ENCODE measurements around the gene ECE1.

Gene ECE1

DNA sequence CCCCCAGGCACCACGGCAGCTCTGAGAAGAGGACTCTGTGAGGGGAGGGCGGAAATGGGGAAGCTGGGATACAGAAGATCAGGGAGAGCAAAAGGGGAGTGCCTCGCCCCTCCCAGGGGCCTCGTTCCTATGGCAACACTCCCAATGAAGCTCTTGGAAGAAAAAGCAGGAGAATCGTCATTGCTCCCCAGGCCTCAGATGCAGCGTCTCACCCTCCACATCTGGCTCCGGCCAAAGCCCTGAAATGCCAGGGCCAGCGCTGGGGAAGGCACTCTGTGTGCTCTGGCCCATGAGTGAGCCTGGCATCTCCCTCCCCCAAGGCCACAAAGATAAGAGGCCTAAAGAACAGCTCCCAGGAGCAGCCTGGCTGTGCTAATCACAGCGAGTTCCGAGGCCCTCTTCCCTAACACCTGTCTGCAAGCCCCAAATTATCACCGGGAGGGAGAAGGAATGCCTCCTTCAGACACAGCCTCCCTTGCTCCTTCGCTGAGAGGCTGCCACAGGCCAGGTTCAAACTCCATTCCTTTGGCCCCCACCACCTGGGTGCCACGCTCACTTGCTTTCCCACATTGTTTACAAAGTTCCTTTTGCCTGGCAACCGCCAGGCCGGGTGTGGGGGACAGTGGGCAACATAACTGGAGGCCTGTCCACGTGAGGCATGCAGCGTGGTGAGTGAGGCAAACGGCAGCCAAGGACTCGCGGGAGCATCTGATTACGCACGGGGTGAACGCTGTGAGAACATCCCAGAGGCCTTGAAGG, 27.8 kb downstream of the ECE1 start:
- H3K4me3 ChIP-seq: no peak overlapping the region

DNA sequence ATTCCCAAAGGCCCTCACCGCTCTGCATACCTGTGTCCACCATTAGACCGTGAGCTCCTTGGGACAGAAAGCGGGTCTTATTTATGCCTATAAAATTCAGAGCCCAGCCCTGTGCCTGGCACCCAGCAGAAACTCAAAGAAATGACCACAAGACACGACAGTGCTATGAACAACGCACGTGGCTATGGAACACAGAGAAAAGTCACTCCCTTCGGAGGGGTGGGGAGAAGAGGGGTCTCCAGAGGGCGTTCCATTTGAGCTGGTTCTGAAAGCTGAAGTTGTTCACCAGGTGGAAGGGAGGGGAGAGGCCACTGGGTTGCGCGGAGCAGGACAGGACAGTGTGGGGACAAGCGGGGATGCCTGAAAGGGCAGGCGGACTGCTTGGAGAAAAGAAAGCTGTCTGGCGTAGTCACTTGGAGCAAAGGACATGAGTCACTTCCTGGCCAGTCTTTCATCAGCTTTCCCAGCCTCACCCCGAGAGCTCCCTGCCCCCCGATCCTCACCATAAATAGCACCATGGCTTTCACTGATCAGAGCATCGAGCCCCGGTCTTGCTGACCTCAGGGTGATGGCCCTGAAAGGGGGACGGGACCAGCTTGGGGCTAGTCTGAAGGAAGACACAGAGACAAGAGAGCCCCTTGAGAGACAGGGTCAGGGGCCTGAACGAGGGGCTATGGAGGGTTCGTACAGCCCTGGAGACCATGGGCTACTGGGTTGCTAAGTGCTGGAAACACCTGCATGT, 28.5 kb downstream of the ECE1 start:
- Histone ChIP-seq H3K27ac (peak overlapping the region in 20 of 21 experiments; percentile 3 to 91 (median 76)), H3K4me3 (no peak overlapping the region)

More for the DNA sequence above, 27.8 kb downstream of the ECE1 start:
- peak overlapping the region; percentile 3 to 91 (median 76) for H3K27ac ChIP-seq

DNA sequence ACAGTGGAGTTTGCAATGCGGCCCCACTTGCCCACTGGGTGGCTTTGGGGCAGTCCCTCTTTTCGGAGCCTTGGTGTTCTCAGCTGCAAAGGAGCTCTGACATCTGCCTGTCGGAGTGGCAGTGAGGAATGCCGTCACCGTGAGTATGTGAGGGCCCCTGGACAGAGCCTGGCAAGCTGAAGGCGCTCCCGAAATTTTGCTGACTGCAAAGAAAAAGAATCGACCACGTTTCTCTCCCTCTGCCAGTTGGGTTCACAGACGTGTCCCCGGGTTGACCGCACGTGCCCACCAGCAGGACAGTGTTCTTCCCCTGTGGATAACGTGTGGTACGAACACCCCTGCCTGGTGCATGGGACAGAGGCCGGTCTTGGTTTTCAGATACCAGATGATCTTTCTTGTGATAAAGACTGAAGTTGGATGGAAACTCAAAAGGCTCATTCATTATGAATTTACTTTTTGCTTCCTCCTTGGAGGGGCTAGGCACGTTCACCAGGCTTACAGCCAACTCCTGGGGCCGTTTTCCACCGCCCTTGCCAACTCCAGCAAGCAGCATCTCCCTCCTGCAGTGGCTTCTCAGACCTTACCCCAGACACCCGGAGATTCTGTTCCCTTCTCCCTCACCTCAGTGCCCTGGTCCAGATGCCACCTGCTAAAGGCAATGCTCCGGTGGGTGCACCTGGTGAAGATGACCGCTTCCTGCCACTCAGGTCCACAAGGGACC, 29.7 kb downstream of the ECE1 start:
- peak overlapping the region in 13 of 21 experiments; percentile 63 to 91 (median 82) for H3K27ac ChIP-seq
- no peak overlapping the region for H3K4me3 ChIP-seq

DNA sequence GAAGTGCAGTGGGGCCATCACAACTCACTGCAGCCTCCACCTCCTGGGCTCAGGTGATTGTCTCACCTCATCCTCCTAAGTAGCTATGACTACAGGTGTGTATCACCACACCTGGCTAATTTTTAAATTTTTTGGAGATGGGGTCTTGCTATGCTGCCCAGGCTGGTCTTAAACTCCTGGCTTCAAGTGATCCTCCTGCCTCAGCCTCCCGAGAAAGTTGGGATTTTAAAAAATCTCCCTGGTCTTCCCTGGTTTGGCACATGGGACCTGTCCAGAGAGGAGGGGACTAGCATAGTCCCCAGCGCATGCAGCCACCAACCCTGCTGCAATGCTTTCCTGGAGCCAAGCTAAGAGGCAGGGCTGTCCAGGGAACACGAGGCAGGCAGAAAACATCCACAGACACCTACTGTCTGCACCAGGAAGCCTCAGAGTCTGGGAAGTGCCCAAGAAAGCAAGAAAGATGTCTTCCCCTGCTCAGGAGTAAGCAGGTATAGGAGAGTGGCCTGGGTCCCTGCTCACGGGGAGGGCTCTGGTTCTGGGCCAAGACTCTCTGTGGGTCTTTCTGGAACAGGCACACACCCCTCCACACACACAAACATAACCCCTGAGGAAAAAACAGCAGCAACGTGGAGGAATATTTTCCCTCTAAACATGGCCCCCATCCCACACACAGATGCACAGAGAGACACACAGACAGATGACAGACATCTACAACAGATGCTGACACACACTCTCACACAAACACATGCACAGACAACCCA, 30.8 kb downstream of the ECE1 start:
- Histone ChIP-seq H3K4me3 (no peak overlapping the region), H3K27ac (peak overlapping the region in 8 of 21 experiments; percentile 6 to 91 (median 44))

DNA sequence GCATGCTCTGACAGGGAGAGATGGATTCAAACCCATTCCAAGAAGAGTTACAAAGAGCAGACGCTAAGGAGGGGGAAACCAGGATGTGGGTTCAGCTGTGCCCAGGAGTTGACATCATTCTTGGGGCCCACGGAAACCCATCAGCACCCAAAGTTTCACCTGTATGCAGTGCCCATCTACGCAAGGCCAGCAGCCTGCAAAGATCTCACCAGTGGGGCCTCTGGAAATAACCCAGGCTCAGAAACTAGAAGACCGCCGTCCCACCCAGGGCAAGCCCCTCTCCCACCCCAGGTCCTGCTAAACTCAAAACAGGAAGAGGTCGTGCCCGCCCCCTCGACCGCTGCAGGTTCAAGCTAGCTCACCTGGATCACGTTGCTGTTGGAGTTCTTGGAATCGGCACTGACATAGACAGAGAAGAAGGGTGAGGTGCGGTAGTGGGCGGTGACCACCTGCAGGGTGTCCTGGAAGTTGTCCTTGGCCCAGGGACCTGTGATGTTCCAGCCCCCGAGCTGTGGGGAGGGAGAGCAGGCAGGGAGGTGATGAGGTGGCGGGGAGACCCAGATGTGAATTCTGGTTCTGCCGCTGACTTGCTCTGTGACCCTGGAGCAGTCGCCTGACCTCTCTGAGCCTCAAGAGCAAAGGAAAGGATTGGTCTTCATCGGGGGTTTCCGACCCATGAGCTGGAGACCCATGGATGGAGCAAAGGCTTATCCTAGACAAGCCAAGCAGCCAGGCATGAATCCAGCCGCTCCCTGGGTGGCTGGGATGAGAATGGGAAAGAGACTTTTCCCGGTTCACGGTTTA, 31.7 kb downstream of the ECE1 start:
- Histone ChIP-seq H3K27ac (peak overlapping the region in 13 of 21 experiments; percentile 6 to 85 (median 54)), H3K4me3 (no peak overlapping the region)

DNA sequence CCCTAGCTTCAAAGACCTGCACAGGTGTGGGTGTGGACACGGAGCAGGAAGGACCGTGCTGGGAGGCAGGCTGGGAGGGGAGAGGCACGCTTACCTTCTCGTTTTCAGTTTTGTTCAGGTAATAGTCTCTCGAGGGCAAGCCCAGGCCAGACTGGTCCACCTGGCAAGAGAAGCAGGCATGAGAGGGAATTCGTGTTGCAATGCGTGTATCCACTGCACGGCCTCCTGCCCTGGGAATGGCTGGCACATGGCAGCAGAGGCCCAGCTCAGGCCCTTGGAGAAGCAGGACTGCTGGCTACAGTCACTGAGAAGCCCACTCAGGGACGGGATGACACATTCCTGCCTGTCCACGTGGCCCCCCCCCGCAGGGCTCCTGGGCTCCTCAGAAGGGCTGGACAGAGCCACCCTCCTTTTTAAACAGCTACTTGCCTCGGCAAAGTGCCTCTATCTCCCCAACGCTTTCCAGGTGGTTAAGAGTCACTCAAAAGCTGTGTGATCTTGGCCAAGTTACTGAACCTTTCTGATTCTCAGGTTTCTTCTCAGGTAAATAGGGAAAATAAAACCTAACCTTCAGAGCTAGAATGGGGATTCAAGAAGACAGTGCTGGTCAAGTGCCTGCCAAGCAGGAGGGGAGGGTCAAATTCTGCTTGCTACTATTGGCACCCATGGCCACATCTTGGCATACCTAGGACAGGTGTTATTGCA, 32.7 kb downstream of the ECE1 start:
- H3K27ac ChIP-seq: peak overlapping the region in 15 of 21 experiments; percentile 6 to 85 (median 54)

DNA sequence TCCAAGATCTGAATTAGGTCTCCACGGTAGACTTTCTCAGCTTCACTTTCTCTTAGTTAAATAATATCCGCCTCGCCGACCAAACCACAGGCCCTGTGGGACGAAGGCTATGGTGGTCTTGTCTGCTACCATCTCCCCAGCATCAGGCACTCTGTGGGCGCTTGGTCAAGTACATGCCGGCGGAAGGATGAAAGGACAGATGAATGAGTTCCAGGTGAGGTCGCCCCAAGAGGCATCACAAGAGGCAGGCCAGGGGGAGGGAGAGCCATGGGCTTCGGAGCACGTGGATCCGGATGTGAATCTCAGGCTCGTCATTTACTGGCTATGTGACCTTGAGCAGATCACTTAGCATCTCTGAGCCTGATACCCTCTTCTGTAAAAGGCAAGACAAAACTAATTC, 33.5 kb downstream of the ECE1 start:
- Histone ChIP-seq H3K27ac (peak overlapping the region in 4 of 21 experiments; percentile 52 to 85 (median 60)), H3K4me3 (no peak overlapping the region)

More for the DNA sequence above, 32.7 kb downstream of the ECE1 start:
- no peak overlapping the region for H3K4me3 ChIP-seq

DNA sequence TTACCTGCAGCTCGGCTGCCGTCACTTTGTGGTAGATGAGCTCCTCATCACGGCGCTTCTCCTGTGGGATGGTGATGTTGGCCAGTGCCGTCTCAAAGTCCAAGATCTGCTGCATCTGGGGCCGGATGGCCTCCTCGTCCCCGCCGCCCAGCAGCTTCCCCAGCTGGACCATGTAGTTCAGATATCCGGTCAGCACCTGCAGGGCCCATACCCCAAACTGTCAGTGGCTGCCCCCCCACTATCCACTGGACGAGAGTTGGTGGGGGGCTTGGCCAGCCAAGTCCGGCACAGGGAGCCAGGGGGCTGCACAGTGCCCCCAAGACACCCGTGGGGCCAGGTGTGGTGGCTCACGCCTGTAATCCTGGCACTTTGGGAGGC, 34.3 kb downstream of the ECE1 start:
- H3K27ac ChIP-seq: peak overlapping the region in 3 of 21 experiments; percentile 4 to 16 (median 11)
- H3K4me3 ChIP-seq: no peak overlapping the region

DNA sequence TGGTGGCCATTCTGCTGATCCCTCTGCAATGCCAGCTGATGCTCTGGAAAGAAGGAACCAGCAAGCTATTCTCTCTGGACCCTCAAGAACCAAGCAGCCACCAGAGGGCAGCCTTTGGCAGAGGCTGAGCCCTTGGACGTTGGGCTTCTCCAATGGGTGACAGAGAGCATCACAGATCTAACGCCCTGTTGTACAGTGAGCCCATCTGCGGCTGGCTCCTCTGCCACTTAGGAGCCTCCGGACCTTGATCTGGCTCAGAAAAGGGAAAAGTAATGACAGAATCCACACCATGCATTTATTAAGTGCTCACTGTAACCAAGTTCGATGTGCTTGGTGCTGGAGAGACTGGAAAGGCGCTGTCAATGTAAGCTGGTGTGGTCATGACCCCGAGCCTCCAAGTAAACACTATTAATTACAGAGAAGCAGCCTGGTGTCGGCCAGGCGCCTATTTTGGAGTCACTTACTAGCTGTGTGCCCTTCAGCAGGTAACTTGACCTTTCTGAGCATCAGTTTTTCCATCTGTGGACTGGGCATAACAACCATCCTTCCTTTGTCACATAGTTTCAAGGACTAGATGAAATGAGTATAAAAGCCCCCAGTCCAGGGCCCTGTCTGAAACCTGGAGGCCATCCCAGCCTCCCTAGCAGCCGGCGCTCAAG, 34.9 kb downstream of the ECE1 start:
- Histone ChIP-seq H3K4me3 (no peak overlapping the region), H3K27ac (peak overlapping the region in 12 of 21 experiments; percentile 6 to 68 (median 54))

DNA sequence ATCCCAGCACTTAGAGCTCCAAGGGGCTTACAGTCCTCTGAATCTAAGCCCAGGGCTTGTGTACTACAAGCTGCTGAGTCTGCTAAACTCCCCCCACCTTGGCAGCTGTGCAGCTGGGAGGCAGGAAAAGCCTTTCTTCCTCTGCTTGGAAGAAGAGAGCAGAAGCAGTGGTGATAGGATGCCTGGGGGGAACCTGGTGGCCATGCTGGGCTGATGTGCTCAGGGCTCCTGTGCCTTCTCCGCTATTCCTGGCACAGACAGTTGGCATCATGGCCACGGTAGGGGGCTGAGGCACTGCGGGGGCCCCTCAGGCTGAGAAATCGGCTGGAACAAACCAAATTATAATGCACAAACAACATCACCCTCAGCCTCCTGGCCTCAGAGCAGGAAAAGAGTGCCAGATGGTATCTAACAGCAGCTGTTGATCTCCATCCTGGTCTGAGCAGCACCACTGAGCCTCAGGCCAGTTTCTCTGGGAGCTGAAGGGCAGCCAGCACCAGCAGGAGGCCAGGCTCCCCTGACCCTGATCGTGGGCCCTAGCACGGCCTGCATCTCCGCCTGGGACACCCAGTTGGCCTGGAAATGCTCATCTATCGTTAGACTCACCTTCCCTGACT, 35.8 kb downstream of the ECE1 start:
- Histone ChIP-seq H3K27ac (peak overlapping the region in 16 of 21 experiments; percentile 0 to 68 (median 54)), H3K4me3 (no peak overlapping the region)

DNA sequence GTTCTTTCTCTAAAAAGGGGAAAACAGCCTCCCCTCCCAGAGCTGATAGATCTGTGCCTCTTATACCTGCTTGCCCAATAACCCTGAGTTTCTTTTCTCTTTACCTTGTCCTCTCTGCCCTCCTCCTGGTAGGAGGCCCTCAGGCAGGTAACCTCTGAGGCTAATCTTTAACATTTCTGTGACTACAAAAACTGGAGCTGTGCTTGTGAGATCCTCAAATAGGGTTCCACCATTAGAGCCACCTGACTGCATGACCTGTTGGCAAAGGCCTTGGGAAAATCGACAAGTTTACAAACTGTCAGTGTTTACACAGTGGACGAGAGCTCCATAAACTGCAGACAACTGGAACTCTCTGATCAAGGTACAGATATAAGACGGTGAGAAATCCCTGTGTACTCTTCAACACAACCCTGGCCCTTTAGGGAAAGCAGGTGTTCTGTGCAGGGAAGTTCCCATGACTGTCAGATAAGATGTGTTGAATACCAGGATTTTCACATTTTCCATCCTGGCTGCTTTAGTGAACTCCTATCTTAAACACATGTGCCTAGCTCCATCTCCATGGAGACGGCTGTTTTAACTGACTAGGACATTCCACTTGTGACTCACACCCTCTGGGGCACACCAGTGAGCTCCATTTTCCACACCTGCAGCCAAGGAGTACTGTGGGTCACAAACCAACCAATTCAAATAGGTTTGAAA, 38.3 kb downstream of the ECE1 start:
- Histone ChIP-seq H3K27ac (peak overlapping the region in 15 of 21 experiments; percentile 0 to 81 (median 49)), H3K4me3 (no peak overlapping the region)

DNA sequence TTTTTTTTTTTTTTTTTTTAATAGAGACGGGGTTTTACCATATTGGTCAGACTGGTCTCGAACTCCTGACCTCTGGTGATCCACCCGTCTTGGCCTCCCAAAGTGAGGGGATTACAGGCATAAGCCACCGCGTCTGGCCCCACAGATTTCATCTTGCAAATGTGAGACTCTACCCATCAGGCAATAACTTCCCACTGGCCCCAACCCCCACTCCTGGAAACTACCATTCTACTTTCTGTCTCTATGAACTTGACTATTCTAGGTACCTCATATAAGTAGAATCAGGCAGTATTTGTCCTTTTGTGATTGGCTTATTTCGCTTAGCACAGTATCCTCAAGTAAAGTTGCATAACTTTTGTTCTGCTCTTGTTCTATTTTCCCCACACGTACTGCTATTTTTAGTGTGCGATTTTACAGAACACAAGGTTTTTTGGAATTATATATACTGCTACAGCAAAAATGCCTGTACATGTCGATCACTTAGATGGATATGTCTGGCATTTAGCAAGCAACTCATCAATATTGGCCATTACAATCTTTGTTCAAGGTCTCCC, 40.2 kb downstream of the ECE1 start:
- Histone ChIP-seq H3K4me3 (no peak overlapping the region), H3K27ac (no peak overlapping the region)

DNA sequence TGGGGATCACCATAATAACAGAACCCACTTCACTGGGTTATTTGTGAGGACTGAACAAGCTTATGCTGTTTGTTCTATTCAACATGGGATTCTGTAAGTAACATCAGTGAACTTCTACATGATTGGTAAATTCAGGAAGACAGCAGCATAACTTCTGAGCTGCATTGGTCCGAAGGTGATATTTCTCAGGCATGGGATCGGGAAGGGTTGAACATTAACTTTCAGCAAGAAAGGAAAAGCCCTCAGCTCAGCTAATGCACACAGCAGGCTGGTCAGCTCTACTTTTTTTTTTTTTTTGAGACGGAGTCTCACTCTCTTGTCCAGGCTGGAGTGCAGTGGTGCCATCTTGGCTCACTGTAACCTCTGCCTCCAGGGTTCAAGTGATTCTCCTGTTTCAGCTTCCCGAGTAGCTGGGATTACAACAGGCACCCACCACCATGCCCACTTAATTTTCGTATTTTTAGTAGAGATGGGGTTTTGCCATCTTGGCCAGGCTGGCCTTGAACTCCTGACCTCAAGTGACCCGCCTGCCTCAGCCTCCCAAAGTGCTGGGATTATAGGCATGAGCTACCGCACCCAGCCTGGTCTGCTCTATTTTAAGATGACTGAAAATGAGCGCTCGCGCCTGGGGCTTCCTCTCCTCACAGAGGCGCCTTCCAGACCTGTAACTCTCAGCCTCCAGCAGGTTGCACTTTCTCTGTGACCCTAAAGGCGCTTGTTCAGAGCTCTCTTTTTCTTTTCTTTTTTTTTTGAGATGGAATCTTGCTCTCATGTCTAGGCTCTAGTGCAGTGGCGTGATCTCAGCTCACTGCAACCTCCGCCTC, 42.2 kb downstream of the ECE1 start:
- H3K27ac ChIP-seq: peak overlapping the region in 1 of 21 experiments; percentile 3
- no peak overlapping the region for H3K4me3 ChIP-seq

DNA sequence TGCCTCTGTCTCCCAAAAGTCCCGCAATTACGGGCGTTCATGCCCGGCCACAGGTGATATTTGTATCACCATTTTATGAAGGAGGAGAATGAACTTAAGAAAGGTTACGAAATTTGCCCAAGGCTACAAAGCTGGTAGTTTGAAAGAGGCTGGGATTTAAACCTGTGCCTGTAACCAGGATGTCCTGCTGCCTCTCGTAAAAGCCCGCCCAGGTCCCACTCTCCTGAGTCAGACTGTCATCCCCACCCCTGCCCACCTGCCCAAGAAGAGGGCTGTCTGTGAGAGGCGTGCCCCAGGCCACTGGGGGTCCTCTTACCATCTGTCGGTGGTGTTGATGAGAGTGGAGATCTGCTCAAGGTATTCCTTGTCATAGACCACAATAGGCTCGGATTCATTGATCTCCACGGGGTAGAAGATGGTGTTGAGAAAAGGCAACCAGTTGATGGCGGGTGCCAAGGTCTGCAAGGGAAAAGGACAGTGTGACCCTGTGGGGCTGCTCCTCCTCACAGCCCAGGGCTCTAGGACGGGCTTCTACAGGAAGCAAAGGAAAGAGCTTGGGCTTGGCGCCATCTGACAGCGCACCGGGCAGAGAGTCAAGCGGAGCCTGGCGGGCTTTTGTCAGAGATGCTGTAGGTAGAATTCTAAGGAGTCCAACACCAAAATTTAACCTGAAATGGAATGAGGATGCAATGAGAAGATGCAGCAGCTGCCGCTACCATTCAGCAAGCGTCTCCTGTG, 43.2 kb downstream of the ECE1 start:
- H3K27ac ChIP-seq: no peak overlapping the region

More for the DNA sequence above, 43.2 kb downstream of the ECE1 start:
- no peak overlapping the region for H3K4me3 ChIP-seq
